ENCODE results near the gene DAG1. TPM values are rescaled to one million over a fixed set of nuclear protein-coding genes. Genes with fewer than 3 reads are reported as not detected.

The DAG1 gene
- total and polyA plus RNA-seq, 2 experiments from 2014 or later: 29.9 to 152 TPM

DNA sequence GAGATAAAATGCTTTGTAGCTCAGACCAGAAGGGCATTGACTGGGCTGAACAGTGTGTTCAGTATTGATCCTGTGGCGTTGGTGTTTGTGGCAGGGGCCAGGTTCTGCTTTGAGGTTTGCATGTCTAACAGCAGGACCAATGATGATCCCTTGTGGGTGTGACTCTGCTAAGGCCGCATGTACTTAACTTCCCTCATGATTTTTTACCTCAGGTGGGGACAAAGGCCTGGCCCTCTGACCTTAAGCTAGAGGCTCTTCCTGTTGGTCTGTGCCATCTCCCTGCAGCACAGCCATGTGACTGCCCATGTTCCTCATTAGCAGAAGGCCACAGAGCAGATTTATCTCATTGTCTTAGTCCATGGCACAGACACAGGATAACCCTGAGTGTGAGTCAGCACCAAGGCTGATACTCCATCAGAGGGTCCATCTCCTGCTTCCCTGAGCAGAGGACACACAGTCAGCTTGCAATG, 49.9 kb downstream of the DAG1 start:
- H2AFZ ChIP-seq: no peak overlapping the region
- peaks cover 14% of the 10 kb centered on the region for H4K20me1 ChIP-seq (replicated peaks; ENCODE audit: insufficient read depth)

More for the DNA sequence above, 49.9 kb downstream of the DAG1 start:
- no peak for ATAC-seq
- no peaks in the 10 kb centered on the region for H3K9me2 ChIP-seq (ENCODE audit: insufficient read depth)
- H3K36me3 Mint-ChIP-seq (ENCODE audit: low read depth): peaks cover 43% of the 10 kb centered on the region
- peaks cover 4% of the 10 kb centered on the region for H3K27me3 Mint-ChIP-seq (ENCODE audit: insufficient read depth, low read depth, poor library complexity)
- H3K27ac ChIP-seq (ENCODE audit: low read depth): peak overlapping the region; percentile 32; the same call in 1 of the 2 replicates
- peaks cover 3% of the 10 kb centered on the region; the same call in 2 of the 3 replicates for H3K4me1 Mint-ChIP-seq
- H3K27me3 ChIP-seq (ENCODE audit: insufficient read depth): no peaks in the 10 kb centered on the region
- peak overlapping the region; percentile 51; the same call in 1 of the 2 replicates for H3K27ac Mint-ChIP-seq
- no peak overlapping the region for H3K4me2 ChIP-seq
- H3K9me3 Mint-ChIP-seq: no peaks in the 10 kb centered on the region
- peaks cover 8% of the 10 kb centered on the region; the same call in 1 of the 2 replicates for H3F3A ChIP-seq (replicated peaks; ENCODE audit: low read depth)
- H3K36me3 ChIP-seq (ENCODE audit: insufficient read depth): peaks cover 3% of the 10 kb centered on the region
- no peaks in the 10 kb centered on the region for H3K4me1 ChIP-seq (ENCODE audit: insufficient read depth)
- H3K79me2 ChIP-seq (replicated peaks; ENCODE audit: insufficient read depth): peaks cover 34% of the 10 kb centered on the region
- no peak overlapping the region for H3K4me3 Mint-ChIP-seq
- DNase-seq (ENCODE audit: low spot score): no peak
- TF ChIP-seq, protein P1, sequence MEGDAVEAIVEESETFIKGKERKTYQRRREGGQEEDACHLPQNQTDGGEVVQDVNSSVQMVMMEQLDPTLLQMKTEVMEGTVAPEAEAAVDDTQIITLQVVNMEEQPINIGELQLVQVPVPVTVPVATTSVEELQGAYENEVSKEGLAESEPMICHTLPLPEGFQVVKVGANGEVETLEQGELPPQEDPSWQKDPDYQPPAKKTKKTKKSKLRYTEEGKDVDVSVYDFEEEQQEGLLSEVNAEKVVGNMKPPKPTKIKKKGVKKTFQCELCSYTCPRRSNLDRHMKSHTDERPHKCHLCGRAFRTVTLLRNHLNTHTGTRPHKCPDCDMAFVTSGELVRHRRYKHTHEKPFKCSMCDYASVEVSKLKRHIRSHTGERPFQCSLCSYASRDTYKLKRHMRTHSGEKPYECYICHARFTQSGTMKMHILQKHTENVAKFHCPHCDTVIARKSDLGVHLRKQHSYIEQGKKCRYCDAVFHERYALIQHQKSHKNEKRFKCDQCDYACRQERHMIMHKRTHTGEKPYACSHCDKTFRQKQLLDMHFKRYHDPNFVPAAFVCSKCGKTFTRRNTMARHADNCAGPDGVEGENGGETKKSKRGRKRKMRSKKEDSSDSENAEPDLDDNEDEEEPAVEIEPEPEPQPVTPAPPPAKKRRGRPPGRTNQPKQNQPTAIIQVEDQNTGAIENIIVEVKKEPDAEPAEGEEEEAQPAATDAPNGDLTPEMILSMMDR (conservative IDR thresholded peaks at IDR 0.05; ENCODE audit: low read depth in 2 of 2): no peak
- TF ChIP-seq ZNF114 (CRISPR knock-in tag; IDR thresholded peaks at IDR 0.05): no peak
- no peak for TF ChIP-seq EZH2 (IDR thresholded peaks at IDR 0.05; ENCODE audit: low read depth, unreplicated experiment)
- TF ChIP-seq, protein P2, sequence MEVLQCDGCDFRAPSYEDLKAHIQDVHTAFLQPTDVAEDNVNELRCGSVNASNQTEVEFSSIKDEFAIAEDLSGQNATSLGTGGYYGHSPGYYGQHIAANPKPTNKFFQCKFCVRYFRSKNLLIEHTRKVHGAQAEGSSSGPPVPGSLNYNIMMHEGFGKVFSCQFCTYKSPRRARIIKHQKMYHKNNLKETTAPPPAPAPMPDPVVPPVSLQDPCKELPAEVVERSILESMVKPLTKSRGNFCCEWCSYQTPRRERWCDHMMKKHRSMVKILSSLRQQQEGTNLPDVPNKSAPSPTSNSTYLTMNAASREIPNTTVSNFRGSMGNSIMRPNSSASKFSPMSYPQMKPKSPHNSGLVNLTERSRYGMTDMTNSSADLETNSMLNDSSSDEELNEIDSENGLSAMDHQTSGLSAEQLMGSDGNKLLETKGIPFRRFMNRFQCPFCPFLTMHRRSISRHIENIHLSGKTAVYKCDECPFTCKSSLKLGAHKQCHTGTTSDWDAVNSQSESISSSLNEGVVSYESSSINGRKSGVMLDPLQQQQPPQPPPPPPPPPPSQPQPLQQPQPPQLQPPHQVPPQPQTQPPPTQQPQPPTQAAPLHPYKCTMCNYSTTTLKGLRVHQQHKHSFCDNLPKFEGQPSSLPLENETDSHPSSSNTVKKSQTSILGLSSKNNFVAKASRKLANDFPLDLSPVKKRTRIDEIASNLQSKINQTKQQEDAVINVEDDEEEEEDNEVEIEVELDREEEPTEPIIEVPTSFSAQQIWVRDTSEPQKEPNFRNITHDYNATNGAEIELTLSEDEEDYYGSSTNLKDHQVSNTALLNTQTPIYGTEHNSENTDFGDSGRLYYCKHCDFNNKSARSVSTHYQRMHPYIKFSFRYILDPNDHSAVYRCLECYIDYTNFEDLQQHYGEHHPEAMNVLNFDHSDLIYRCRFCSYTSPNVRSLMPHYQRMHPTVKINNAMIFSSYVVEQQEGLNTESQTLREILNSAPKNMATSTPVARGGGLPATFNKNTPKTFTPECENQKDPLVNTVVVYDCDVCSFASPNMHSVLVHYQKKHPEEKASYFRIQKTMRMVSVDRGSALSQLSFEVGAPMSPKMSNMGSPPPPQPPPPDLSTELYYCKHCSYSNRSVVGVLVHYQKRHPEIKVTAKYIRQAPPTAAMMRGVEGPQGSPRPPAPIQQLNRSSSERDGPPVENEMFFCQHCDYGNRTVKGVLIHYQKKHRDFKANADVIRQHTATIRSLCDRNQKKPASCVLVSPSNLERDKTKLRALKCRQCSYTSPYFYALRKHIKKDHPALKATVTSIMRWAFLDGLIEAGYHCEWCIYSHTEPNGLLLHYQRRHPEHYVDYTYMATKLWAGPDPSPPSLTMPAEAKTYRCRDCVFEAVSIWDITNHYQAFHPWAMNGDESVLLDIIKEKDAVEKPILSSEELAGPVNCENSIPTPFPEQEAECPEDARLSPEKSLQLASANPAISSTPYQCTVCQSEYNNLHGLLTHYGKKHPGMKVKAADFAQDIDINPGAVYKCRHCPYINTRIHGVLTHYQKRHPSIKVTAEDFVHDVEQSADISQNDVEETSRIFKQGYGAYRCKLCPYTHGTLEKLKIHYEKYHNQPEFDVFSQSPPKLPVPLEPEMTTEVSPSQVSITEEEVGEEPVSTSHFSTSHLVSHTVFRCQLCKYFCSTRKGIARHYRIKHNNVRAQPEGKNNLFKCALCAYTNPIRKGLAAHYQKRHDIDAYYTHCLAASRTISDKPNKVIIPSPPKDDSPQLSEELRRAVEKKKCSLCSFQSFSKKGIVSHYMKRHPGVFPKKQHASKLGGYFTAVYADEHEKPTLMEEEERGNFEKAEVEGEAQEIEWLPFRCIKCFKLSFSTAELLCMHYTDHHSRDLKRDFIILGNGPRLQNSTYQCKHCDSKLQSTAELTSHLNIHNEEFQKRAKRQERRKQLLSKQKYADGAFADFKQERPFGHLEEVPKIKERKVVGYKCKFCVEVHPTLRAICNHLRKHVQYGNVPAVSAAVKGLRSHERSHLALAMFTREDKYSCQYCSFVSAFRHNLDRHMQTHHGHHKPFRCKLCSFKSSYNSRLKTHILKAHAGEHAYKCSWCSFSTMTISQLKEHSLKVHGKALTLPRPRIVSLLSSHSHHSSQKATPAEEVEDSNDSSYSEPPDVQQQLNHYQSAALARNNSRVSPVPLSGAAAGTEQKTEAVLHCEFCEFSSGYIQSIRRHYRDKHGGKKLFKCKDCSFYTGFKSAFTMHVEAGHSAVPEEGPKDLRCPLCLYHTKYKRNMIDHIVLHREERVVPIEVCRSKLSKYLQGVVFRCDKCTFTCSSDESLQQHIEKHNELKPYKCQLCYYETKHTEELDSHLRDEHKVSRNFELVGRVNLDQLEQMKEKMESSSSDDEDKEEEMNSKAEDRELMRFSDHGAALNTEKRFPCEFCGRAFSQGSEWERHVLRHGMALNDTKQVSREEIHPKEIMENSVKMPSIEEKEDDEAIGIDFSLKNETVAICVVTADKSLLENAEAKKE (CRISPR knock-in tag; IDR thresholded peaks at IDR 0.05): no peak
- TF ChIP-seq NANOG (IDR thresholded peaks at IDR 0.05; ENCODE audit: borderline replicate concordance): no peak
- TF ChIP-seq, protein P3, sequence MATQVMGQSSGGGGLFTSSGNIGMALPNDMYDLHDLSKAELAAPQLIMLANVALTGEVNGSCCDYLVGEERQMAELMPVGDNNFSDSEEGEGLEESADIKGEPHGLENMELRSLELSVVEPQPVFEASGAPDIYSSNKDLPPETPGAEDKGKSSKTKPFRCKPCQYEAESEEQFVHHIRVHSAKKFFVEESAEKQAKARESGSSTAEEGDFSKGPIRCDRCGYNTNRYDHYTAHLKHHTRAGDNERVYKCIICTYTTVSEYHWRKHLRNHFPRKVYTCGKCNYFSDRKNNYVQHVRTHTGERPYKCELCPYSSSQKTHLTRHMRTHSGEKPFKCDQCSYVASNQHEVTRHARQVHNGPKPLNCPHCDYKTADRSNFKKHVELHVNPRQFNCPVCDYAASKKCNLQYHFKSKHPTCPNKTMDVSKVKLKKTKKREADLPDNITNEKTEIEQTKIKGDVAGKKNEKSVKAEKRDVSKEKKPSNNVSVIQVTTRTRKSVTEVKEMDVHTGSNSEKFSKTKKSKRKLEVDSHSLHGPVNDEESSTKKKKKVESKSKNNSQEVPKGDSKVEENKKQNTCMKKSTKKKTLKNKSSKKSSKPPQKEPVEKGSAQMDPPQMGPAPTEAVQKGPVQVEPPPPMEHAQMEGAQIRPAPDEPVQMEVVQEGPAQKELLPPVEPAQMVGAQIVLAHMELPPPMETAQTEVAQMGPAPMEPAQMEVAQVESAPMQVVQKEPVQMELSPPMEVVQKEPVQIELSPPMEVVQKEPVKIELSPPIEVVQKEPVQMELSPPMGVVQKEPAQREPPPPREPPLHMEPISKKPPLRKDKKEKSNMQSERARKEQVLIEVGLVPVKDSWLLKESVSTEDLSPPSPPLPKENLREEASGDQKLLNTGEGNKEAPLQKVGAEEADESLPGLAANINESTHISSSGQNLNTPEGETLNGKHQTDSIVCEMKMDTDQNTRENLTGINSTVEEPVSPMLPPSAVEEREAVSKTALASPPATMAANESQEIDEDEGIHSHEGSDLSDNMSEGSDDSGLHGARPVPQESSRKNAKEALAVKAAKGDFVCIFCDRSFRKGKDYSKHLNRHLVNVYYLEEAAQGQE (IDR thresholded peaks at IDR 0.05; ENCODE audit: unreplicated experiment): no peak
- TF ChIP-seq ZNF331 (CRISPR knock-in tag; IDR thresholded peaks at IDR 0.05; ENCODE audit: low read depth): no peak
- TF ChIP-seq EZH2phosphoT487 (IDR thresholded peaks at IDR 0.05; ENCODE audit: unreplicated experiment): no peak
- TF ChIP-seq, protein P4, sequence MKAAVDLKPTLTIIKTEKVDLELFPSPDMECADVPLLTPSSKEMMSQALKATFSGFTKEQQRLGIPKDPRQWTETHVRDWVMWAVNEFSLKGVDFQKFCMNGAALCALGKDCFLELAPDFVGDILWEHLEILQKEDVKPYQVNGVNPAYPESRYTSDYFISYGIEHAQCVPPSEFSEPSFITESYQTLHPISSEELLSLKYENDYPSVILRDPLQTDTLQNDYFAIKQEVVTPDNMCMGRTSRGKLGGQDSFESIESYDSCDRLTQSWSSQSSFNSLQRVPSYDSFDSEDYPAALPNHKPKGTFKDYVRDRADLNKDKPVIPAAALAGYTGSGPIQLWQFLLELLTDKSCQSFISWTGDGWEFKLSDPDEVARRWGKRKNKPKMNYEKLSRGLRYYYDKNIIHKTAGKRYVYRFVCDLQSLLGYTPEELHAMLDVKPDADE (IDR thresholded peaks at IDR 0.05): no peak
- TF ChIP-seq JUNB (IDR thresholded peaks at IDR 0.05; ENCODE audit: unreplicated experiment): no peak
- no peak for TF ChIP-seq STAT1 (IDR thresholded peaks at IDR 0.05; ENCODE audit: unreplicated experiment)
- no peak for TF ChIP-seq POLR2AphosphoS5 (IDR thresholded peaks at IDR 0.05; ENCODE audit: low read depth)
- no peak for TF ChIP-seq CREB1 (CRISPR knock-in tag; IDR thresholded peaks at IDR 0.05; ENCODE audit: low read depth)
- no peak overlapping the region for H3K4me3 ChIP-seq
